Gastroesophageal sphincter (tissue), 4 donors: ENCODE results near the gene KIFC1. TPM values are rescaled to one million over a fixed set of nuclear protein-coding genes. Genes with fewer than 3 reads are reported as not detected.
"Not testable (repeated sequence)": the region's sequence is repeated elsewhere in the genome, so short reads cannot be mapped to it uniquely, and the experiment has no call there.

Source experiments
- ATAC-seq: fragments of 150-250 bp; one replicate; pipeline ENCODE4 v1.9.1; 2016; ENCODE audit warnings: mild to moderate bottlenecking, moderate library complexity
- H3K27ac ChIP-seq, 4 donors: fragments of 200-600 bp; sonication (generic) in 3 of 4; 1 replicate in 3 of 4; 2 replicates in 1 of 4; pipeline ENCODE4 v1.5.1; 2016 to 2019
- H3K27me3 ChIP-seq: fragments of 200-600 bp; sonication (generic); one replicate; pipeline ENCODE4 v1.5.1; 2019
- H3K36me3 ChIP-seq, 2 donors: fragments of 200-600 bp; sonication (generic); one replicate each; pipeline ENCODE4 v1.5.1; 2019; ENCODE audit warnings: control low read depth in 1 of 2
- H3K4me1 ChIP-seq, 3 donors: fragments of 200-600 bp; sonication (generic); 1 replicate in 2 of 3; 2 replicates in 1 of 3; pipeline ENCODE4 v1.5.1; 2016 to 2019; ENCODE audit warnings: control low read depth in 2 of 3
- H3K4me3 ChIP-seq, 2 donors: fragments of 200-600 bp; sonication (generic); one replicate each; pipeline ENCODE4 v1.5.1; 2019; ENCODE audit warnings: mild to moderate bottlenecking in 1 of 2, moderate library complexity in 1 of 2
- H3K9me3 ChIP-seq, 3 donors: fragments of 200-600 bp; sonication (generic); one replicate each; pipeline ENCODE4 v1.5.1; 2017 to 2019; ENCODE audit warnings: control low read depth in 2 of 3
- EP300 ChIP-seq: sonication (generic); formaldehyde crosslinking; IDR thresholded peaks from one replicate; pipeline ENCODE4 v1.6.1; 2017; ENCODE audit warnings: antibody characterized with exemption, mild to moderate bottlenecking
- POLR2A ChIP-seq, 2 donors: fragments of 450-650 bp; IDR thresholded peaks; one replicate each; pipeline ENCODE4 v1.6.1; 2017; ENCODE audit warnings: antibody characterized with exemption in 2 of 2, mild to moderate bottlenecking in 2 of 2, moderate library complexity in 1 of 2
- POLR2AphosphoS5 ChIP-seq: sonication (generic); formaldehyde crosslinking; IDR thresholded peaks from one replicate; pipeline ENCODE4 v1.6.1; 2017; ENCODE audit warnings: antibody characterized with exemption
- WGBS, 2 donors: methylation state at CpG; one replicate each; pipeline ENCODE4 v1.1.5; 2018; ENCODE audit warnings: low coverage in 1 of 2; 5-methylcytosine and 5-hydroxymethylcytosine counted together
- total RNA-seq, 4 donors: library from RNA; depleted of rRNA; stranded (reverse); fragments of >200 nt; gene quantifications; one replicate each; pipeline ENCODE4 v1.1.0, GENCODE V29; 2016
- TF ChIP-seq, protein P1 (sequence below), 4 experiments: fragments of 200-600 bp in 2 of 4; fragments of 450-650 bp in 2 of 4; sonication (generic) in 1 of 4; IDR thresholded peaks; one replicate each; pipeline ENCODE4 v1.5.1; 2017 to 2019; ENCODE audit warnings: antibody characterized with exemption in 4 of 4, mild to moderate bottlenecking in 2 of 4, moderate library complexity in 2 of 4

KIFC1 gene
- total RNA-seq, 4 donors from 2014 or later = 0.67 to 0.79 TPM; not detected in 2

DNA sequence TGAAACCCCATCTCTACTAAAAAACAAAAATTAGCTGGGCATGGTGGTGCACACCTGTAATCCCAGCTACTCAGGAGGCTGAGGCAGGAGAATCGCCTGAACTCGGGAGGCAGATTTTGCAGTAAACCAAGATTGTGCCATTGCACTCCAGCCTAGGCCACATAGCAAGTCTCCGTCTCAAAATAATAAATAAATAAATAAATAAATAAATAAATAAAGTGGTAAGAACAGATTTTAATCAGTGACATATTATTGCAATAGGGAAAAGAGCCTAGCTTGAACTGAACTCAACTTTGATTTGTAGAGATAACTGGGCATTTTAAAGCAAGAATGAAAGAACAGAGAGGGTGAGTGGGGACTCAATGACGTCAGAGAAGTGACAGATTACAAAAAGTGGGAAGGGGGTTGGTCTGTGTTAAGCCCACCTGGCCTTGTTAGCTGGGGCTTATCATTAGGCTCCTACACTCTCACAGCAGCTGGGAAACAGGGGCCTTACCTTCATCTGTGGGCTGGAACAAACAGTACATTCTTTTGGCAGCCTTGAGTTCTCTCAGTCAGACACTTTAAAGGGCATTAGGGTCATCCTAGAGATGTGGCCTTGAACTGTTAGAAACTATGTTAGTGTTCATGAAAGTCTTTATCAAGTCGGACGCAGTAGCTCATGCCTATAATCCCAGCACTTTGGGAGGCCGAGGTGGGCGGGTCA, 24.5 kb upstream of the KIFC1 start:
- Histone ChIP-seq H3K27me3 (no peaks in the 10 kb centered on the region), H3K27ac (no peak overlapping the region), H3K4me1 (no peaks in the 10 kb centered on the region), H3K36me3 (no peaks in the 10 kb centered on the region), H3K4me3 (no peak overlapping the region), H3K9me3 (no peaks in the 10 kb centered on the region)
- ATAC-seq = no peak
- TF ChIP-seq POLR2AphosphoS5 (no peak), POLR2A (IDR thresholded peaks at IDR 0.05) (no peak), EP300 (no peak)
- TF ChIP-seq, protein P1, sequence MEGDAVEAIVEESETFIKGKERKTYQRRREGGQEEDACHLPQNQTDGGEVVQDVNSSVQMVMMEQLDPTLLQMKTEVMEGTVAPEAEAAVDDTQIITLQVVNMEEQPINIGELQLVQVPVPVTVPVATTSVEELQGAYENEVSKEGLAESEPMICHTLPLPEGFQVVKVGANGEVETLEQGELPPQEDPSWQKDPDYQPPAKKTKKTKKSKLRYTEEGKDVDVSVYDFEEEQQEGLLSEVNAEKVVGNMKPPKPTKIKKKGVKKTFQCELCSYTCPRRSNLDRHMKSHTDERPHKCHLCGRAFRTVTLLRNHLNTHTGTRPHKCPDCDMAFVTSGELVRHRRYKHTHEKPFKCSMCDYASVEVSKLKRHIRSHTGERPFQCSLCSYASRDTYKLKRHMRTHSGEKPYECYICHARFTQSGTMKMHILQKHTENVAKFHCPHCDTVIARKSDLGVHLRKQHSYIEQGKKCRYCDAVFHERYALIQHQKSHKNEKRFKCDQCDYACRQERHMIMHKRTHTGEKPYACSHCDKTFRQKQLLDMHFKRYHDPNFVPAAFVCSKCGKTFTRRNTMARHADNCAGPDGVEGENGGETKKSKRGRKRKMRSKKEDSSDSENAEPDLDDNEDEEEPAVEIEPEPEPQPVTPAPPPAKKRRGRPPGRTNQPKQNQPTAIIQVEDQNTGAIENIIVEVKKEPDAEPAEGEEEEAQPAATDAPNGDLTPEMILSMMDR (IDR thresholded peaks at IDR 0.05) = no peak
- WGBS, 2 donors = 77 to 88% methylated on average over 3 to 5 of the region's 8 CpGs

- 94 to 96% methylated on average over 4 to 5 of the region's 5 CpGs for WGBS, 2 donors
- H3K36me3 ChIP-seq, ATAC-seq, H3K4me1 ChIP-seq, H3K9me3 ChIP-seq, H3K27ac ChIP-seq, H3K4me3 ChIP-seq, H3K27me3 ChIP-seq: not testable (repeated sequence)
Measured at GRCh38 chr6:33367715-33368025, 24.0 kb upstream of the KIFC1 start.

GRCh38 chr6:33371901-33372300, 19.7 kb upstream of the KIFC1 start:
- not testable (repeated sequence) for H3K36me3 ChIP-seq, ATAC-seq, H3K9me3 ChIP-seq, H3K27me3 ChIP-seq, H3K4me3 ChIP-seq, H3K27ac ChIP-seq
- 88% methylated on average over 7 of the region's 8 CpGs; no CpG with 5 or more reads in 1 of the 2 donors for WGBS, 2 donors
- peaks cover 0 to 22% (median 14%) of the 10 kb centered on the region in 3 donors for H3K4me1 ChIP-seq

- no peaks in the 10 kb centered on the region for H3K36me3 ChIP-seq
- peaks cover 0 to 22% (median 14%) of the 10 kb centered on the region in 3 donors for H3K4me1 ChIP-seq
- no peak overlapping the region for H3K4me3 ChIP-seq
- no peaks in the 10 kb centered on the region for H3K9me3 ChIP-seq
- WGBS, 2 donors = 48 to 50% methylated on average over 1 to 5 of the region's 5 CpGs
- no peaks in the 10 kb centered on the region for H3K27me3 ChIP-seq
- ATAC-seq = no peak
- H3K27ac ChIP-seq = no peak overlapping the region
- TF ChIP-seq, protein P1 (IDR thresholded peaks at IDR 0.05) = no peak
- TF ChIP-seq POLR2A (IDR thresholded peaks at IDR 0.05) = no peak
- TF ChIP-seq EP300 = no peak
- no peak for TF ChIP-seq POLR2AphosphoS5
Measured at GRCh38 chr6:33372526-33373123, 19.0 kb upstream of the KIFC1 start.

- H3K27ac ChIP-seq = peak overlapping the region in 3 of 4 donors; percentile 39 to 78 (median 76)
- TF ChIP-seq POLR2A (IDR thresholded peaks at IDR 0.05) = no peak
- no peak for TF ChIP-seq EP300
- TF ChIP-seq POLR2AphosphoS5 = no peak
- TF ChIP-seq, protein P1 (IDR thresholded peaks at IDR 0.05) = no peak
- no peaks in the 10 kb centered on the region for H3K36me3 ChIP-seq
- WGBS, 2 donors = 32 to 43% methylated on average over 2 to 6 of the region's 8 CpGs
- peaks cover 0 to 22% (median 14%) of the 10 kb centered on the region in 3 donors for H3K4me1 ChIP-seq
- no peaks in the 10 kb centered on the region for H3K9me3 ChIP-seq
- no peaks in the 10 kb centered on the region for H3K27me3 ChIP-seq
- no peak overlapping the region for H3K4me3 ChIP-seq
- ATAC-seq = no peak
Measured at GRCh38 chr6:33373960-33374910, 17.4 kb upstream of the KIFC1 start.
